HG02759 (cell line): ENCODE results near the gene PEMT.

ENCODE experiments used
- ATAC-seq: cut with Tn5 transposase; IDR thresholded peaks from one replicate; pipeline ENCODE4 v1.9.1; 2021; ENCODE audit warnings: mild to moderate bottlenecking, moderate library complexity; ENCODE audit not compliant: unreplicated experiment

PEMT gene

DNA sequence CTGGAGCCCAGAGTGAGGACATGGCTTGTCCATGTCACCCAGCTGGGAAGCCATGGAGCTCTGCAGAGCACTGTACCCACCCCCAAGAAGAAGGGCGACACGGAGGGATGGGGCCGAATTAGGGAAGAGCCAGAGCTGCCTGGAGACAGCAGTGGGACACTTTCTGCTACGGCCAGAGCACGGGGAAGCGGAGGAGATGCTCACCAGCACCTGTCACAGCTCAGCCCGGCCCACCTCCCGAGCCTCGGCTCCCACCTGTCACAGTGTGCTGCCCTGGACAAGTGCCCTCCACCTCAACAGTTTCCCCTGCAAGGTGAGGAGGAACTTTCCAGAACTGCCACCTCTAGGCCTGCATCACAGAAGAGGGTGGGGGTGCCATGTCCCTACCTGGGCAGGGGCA, 36.4 kb downstream of the PEMT start:
- no peak for ATAC-seq

DNA sequence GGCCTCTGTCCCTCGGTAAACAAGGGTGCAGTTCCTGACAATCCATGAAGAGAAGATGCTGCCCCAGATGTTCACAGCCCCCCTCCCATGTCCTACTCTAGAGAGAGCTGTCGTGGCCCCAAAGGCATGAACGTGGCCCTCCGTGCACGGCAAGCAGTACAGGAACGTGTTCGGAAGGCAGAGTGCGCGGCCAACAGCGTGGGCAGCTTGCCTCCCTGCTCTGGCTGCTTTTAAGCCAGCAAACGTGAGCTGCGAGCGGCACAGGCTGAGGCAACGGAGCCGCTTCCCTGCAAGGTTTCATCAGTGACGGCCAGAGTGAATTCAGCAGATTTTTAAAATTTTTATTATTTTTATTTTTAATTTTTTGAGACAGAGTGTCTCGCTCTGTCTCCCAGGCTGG, 37.2 kb downstream of the PEMT start:
- no peak for ATAC-seq

DNA sequence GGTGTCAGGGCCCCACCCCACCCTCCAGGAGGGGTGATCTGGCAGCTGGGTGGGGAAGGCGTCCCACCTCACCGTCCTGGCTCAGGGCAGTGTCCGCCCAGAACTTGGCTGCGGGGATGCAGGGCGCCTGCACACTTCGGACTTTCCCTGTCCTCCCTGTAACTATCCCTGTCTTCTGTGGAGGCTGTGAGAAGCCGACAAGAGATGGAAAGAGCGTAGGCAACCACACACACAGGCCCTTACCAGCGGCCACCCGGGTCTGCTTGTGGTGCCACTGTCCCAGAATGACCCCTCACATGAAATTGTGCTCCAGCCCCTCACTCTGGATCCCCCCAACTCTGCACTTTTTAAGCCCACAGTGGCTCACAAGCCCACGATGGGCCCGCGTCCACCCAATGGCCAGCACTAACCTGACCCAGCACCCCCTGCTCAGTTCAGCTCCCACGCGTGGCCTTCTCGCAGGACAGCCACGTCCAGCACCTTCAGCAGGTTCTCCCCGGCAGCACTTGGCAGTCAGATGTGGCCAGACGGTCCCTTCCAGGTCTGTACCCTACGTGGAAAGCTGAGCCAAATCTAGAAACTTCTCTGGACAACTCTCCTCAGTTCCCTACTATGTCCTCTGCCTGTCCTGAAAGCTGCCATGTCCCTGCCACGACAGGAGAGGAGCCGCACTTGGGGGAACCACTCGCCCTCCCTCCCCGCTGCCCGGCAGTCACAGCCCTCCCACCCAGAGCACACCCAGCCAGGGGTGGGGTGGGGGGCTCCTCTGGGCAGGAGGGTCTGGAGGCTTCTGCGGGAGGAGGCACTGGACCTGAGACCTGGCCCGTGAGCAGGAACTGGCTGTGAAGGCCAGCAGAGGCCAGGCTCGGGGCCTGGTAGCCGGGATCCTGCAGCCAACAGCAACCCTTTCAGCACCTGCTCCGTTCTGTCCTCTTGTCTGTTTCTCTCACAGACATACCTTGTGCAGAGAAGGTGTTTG, 38.0 kb downstream of the PEMT start:
- ATAC-seq = no peak

DNA sequence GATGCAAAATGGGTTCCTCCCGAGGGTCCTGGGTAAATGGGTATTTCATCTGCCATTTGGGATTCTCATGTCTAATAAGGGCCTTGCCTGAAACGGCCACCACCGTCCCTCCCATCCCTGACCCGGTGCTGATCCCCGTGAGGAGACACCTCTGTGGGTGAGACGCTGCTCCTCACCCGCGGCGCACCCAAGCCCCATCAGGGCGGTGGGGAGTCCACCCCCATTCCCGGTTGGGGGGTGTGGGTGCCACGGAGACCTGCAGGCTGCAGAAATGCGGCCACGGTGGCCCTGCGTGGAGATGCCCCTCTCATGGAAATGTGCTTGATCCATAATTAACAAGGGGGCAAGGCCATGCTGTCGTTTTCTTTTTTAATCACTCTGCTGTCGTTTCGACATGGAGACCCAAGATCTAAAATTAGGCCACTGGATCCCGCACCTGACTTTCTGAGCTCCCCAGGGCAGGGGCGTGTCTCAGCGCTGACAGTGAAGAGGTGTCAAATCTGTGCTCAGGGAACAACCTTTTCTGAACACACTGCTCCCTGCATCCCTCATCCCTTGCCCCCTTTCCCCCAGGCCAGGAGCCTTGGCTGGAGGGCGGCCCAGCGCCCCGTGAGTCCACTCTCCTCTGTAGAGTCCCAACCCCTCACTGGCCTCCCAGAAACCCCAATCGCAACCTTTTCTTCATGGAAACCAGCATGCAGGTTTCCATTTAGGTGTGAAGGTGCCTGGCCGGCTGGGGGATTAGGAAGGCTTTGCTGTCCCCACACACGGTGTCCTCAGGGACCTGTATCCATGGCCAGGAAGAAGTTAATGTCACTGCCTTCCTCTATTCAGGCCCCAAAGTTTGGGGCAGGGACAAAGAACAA, 38.9 kb downstream of the PEMT start:
- ATAC-seq = no peak

DNA sequence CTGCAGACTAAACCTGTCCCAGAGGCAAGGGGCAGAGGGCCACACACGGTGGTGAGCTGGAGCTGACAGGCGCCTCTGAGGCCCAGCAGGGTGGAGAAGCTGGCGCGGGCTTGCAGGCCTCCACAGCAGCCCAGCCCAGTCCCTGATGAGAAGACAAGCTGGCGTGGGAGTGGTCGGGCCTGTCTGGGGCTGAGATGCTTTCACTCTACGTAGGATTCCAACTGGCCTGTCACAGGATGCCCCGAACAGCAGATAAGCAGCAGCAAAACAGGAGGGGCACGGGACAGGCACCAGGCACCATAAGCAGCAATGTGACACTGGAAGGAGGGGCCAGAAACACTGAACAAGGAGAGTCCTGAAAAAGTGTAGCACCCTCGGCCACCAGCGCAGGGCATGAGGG, 40.1 kb downstream of the PEMT start:
- ATAC-seq = no peak

DNA sequence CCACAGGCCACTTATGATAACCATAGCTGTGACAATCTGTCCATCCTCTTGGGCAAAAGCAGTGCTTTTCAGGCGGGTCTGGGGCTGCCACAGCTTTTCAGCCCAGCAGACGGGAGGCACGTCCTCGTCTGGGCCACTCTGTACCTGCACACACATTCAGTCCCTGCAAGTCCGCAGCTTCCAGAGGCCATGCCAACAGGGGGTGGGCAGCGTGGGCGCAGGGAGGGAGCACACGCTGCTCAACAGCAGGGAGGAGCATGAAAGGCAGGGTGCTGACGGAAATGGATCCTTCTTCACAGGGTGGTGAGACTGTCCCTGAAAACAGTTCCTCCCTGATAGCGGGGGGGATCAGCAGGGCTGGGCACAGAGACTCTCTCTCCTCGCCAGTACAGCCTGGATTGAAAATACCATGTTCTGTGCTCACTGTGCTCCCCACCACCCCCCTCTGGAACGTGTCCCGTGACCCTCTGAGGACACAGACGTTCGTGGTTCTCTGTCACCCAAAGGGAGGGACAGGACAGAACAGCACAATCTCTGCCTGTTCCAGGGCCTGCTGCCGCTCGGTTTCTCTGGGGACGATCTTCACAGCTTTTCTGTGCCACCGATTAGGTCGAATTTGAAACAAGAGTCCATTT, 41.7 kb downstream of the PEMT start:
- no peak for ATAC-seq

DNA sequence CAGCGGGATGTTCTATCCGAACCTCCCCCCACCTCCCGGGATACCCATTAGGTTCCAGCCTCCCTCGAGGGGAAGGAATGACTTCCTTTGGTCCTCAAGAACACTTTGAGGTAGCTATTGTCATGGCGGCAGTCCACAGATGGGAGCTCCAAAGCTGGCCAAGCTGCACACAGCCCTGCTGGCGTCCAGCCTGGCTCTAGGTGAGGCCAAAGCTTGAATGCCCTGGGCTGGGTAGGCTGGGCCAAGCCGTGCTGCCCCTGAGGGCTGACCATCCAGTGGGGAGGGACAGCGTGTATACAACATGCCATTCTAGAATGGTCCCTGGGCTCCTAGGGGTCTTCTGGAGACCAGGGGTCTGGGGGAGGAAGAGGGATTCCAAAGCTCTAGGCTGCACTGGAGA, 43.5 kb downstream of the PEMT start:
- no peak for ATAC-seq

DNA sequence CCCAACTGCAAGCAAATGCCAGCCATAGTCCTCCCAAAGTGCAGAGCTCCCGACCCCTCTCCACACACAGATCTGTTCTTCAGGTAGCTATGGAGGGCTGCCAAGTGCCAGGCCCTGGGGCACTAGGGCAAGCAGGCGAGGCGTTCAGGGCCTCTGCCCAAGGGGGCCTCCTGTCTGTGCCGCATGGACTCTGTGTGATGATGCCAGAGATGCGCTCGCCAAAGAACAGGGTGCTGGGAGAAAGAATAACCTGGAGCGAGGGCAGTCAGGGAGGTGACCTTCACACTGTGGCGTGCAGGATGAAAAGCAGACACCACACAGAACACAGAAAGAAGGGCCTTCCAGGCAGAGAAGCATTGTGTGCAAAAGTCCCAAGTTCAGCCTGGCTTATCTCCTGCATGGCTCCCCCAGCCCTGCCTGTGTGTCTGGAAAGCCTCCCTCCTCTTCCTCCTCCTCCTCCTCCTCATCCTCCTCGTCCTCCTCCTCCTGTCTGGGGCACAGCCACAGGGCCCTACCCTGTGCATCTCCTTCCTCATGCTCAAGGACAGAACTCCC, 44.2 kb downstream of the PEMT start:
- no peak for ATAC-seq

DNA sequence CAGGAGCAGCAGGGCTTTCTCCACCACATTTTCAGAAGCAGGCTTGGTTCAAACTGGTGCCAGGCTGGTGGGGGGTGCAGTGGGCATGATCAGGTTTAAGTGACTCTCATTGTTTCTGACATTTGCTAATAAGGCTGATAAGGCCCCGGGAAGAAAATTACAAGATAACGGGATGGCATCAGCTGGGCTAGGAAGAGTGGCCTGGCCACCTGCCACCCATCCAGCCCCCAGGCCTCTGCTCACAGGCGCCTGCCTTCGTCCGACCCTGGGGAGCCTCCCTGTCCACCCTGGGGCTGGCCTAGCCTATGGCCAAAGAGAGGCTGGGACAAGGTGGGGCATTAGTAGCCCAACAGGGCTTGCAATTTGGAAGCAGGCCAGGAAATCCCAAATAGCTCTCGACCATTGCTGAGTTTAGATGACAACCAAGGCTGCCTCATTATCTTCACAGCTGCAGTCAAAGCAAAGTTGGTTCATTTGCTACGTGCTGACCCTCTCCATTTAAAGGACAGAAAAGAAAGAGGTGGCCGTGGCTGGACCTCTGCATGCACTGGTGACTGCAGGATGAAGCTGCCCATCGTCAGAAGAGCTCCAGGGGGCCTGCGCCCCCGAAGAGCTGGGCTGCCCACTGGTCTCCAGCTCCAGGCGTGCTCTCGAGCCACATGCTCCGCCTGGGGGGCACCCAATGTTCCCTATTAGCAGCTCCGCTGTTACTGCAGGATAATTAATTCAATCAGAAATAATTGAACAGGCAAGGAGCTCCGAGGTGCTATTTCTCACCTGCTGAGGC, 44.9 kb downstream of the PEMT start:
- no peak for ATAC-seq

DNA sequence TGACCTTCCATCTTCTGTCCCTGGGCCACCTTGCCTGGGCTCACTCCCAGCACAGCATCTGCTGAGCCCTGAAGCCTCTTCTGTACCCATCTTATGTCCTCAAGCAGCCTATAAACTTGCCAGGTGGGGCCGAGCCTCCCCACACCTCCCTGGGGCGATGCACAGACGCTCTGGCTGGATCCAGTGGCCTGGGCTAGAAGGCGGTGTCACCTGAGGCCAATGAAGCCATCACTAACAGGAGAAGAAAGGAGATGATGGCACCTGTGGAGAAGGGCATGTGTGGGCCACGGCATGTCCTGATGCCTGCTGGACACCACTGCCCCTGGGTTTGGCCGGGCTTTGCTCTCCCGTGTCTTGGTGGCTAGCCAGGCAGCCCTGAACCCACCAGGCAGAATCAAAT, 45.5 kb downstream of the PEMT start:
- ATAC-seq = no peak

DNA sequence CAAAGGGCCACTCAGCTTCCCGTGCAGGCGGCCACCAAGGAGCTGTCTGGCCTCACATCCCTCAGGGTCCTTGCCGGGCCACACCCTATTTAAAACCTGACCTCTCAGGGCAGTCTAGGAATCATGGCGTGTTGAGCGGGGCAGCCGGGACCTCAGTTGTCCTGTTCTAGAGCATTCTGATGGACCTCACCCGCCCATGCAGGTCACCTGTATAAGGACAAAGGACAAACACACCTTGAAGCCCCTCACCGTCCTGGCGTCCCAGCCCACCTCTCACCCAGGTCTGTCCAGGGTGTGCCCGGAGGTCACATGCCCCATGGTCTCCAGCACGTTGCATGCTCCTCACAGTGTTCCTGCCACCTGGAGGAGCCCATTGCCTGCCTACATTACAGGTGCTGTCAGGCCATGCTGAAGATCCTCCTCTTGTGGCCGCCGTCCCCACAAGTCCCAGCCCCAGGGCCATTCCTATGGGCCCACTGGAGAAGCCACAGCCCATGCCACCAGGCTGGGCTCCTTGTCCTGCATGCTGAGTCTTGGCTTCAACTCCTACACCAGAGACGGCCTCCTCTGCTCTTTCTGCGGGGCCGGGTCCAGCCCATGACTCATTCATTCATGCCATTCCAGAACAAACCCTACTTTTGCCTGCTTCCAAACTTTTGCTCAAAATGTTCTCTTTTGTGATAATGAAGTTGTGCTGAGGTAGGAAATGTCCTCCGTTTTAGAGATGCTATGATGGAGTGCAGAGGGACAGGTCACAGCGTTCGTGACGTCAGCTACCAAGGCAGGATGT, 46.3 kb downstream of the PEMT start:
- no peak for ATAC-seq

DNA sequence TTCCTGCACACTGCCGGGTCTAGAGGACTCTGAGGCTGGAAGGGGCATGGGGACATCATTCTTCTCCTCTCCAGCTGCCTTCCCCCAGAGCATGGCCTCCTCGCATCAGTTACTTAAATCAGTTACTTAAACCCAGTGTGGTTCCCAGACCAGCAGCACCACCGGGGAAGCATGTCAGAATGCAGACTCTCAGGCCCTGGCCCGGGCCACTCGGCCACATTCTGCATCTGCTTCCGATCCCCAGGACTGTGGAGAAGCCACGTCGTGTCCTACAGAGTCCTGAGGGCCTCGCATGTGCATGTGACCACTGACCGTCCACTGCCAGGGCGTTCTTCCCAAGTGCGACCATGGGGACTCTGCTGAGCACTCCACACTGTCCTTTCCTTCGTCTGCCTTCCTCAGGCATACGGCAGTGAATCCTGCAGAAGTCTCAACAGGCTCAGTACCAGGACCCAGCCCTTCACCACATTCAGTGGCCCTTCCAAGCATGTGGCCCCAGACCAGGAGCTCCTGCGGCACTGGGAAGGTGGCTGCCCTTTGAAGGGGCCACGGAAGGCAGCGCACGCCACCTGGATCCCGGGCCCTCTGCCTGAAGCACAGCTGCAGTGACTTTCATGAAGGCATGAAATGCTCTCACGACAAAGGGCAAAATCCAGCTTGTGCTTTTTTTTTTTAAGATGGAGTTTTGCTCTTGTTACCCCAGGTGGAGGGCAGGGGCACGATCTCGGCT, 48.4 kb downstream of the PEMT start:
- ATAC-seq = no peak

DNA sequence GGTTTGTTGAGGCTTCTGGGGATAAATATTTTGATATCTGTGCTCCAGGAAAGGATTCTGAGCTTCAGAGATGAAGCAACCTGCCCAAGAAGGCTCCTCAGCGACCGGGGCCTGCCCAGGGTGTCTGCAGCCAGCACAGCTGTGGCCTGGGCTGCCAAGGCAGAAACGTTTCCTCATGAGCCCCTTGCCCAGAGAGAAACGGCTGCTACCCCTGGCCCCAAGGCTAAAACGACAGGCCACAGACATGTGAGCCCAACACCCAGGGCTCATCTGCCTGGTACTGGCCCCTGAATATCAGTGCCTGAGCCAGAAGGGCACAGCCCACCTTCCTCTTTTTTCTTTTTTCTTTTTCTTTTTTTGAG, 49.9 kb downstream of the PEMT start:
- ATAC-seq = no peak

DNA sequence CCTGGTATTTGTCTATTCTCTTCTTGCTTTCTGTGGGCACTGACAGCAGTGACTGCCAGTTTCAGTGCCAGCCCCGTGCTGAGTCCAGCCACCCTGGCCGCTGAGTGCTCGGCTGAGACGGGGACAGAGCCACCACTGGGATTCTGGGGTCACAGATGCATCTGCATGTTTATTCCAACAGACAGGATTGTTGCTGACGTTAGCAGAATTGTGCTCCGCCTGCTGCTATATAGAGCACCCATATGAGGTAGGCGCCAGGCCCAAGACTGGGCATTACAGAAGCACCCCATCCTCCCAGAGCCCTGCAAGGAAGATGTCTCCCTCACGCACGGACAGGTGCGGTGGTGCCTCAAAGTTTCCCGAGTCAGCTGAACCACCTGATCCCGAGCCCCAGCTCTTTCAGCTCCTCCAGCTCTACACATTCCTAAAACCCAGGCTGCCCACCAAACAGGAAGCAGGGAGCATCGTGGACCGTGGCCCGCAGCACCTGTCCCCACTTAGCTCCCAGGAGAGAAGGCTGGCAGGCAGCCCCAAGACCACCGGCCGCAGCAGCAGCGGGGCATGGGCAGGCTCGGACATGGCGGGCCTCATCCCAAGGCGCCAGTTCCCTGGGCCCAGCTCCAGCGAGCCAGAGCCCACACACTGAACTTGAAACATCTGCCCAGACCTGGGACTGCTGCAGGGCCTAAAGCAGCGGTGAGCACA, 50.4 kb downstream of the PEMT start:
- no peak for ATAC-seq

DNA sequence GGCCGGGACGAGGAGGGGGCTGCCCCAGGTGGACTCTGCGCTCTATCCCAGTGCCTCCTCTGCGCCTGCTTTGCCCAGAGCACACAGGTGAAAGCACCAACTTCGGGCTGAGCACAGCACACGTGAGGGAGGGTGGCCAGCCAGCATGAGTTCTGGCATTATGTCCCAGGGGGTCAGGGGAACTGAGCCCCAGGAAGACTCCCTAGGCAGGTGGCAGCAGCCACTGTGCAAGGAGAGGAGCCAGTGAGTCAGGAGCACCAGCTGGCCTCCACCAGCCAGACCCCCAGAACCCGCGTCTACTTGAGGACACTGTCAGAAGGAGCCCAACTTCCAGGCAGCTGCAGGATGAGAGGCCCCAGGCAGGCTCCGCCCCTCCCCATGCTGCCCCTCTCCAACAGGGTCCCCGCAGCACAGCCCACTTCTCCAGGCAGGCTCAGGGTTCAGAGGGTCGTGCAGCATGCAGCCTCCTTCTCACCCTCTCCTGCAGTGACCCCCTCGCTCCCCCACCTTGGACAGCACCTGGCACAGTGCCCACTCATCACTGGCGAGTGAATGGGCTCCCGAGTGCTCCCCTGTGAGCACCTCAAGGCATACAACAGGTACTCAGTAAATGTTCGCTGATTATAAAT, 51.1 kb downstream of the PEMT start:
- ATAC-seq = no peak

DNA sequence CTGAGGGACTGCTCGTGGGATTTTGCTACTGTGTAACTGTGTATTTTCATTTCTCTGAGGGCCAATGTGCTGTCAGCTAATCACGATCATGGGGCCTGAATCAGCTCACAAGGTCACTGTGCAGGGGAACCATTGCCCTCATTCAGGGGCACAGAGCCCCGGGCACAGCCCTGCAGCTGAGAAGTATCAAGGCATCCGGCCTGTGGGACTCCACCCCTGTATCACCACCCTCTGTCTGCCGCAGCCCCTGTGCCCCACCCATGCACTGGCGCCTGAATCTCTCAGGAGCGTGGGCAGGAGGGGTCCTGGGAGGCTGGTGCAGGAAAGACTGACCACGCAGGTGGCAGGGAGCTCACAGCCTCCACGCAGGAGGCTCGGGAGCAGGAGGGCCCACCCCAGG, 51.9 kb downstream of the PEMT start:
- ATAC-seq = no peak

DNA sequence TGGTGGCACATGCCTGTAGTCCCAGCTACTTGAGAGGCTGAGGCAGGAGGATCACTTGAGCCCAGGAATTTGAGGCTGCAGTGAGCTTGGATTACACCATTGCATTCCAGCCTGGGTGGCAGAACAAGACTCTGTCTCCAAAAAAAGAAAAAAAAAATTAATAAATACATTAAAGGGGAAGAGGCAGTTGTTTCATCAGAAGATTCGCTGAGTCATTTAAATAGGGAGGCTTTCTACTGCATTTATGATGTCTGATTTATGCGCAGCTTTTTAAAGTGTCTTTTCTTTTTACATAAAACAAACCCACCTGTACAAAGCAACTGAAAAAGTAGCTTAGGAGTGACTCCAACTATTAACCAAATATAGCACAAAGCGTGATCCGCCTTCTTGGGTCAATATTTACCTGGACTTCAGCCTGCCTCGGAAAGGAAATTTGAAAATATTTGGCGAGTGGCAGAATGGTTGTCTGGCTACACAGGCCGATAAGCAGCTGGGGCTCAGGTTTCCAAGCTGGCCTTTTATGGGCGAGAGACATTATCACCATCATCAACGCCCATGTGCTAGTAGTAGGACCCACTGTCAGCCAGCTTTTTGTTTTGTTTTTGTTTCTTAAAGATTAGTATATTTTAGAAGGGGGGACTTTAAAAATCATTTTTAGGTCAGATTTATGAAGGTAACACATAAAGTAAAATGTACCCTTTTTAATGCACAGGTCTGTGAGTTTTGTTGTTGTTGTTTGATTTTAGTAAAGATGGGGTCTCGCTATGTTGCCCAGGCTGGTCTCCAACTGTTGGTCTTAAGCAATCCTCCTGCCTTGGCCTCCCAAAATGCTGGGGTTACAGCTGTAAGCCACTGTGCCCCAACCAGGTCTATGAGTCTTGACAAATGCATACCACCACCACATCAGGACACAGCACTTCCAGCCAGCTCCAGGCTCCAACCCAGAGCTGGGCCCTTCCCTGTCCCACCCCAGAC, 52.8 kb downstream of the PEMT start:
- no peak for ATAC-seq
